Stimulated activated CD4-positive, alpha-beta T cell treated with anti-CD3 and anti-CD28 coated beads, TNF-alpha, amount 100 ng/mL, for 1 hour (primary cell): ENCODE results near the gene ARL13B.

ENCODE experiments used
- DNase-seq, 3 donors: peaks; one replicate each; pipeline ENCODE4 v3.0.0-alpha.2; 2020; ENCODE audit warnings: low read depth in 3 of 3, low spot score in 1 of 3

ARL13B gene

DNA sequence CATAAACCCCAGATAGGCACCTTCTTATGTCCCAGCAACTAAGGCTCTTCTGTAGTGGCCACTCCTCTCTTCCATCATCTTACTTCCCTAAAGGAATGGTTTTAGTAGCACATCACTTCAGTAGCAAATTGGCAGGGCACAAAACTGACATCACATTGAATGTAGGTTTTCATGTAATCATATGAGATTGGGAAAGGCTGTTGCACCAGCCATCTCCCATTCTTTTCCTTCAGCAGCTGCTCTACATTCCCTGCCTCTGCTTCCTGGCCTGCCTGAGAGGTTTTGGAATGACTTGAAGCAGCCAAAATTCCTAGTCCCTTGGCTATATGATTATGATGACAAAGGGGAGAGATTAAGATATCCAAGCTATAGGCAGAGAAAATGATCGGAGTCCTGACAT lies 119.4 kb downstream of the ARL13B start:
- DNase-seq = no peak

DNA sequence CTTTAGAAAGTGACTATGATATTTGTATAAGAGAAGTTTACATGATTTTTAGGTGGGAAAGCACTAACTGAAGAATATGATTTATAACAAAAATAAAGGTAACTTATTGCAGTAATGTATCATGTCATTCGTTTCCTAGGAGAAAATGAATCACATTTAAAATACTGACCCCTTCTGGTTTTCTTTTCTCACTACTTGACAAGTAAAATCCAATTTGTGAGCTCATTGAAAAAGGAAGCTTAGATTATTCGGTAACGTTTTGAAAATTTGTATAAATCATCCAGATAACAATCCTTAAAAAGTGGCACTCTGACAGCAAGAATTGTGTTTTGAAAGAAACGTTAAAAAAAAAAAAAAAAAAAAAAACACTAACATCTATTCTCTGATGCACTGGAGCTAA lies 121.9 kb downstream of the ARL13B start:
- no peak for DNase-seq
